ENCODE data around the gene BRINP3.

- TF ChIP-seq POLR2A (IDR thresholded peaks at IDR 0.05; ENCODE audit: low read length) = no peak
- TF ChIP-seq GATA1 (IDR thresholded peaks at IDR 0.05; ENCODE audit: low read depth, low read length) = no peak
Measured at GRCh38 chr1:190453550-190453949, 24.1 kb downstream of the BRINP3 start.

Data from erythroblast (primary cell).